OCI-LY3 (cell line): ENCODE measurements around the gene ZNF467.

Experiments used
- CTCF ChIP-seq: fragments of 200-600, 300-600 bp; sonication (generic); IDR thresholded peaks from 2 replicates; pipeline ENCODE4 v1.5.1; 2014; ENCODE audit warnings: antibody characterized with exemption, low read length, low read depth
- EZH2phosphoT487 ChIP-seq: fragments of 200-600 bp; shearing (Covaris generic); IDR thresholded peaks from 2 replicates; pipeline ENCODE4 v1.6.1; 2018; ENCODE audit warnings: antibody characterized with exemption, mixed run types, low read depth

GRCh38 chr7:149729586-149729982, 43.8 kb downstream of the ZNF467 start:
- TF ChIP-seq CTCF (no peak), EZH2phosphoT487 (no peak)
